ENCODE results near the gene U2SURP.

Gene U2SURP

GRCh38 chr3:143081844-143082778 is 80.7 kb downstream of the U2SURP start:
- Mint-ChIP-seq H3K4me3 (no peak overlapping the region), H3K27ac (no peak overlapping the region), H3K9me3 (no peaks in the 10 kb centered on the region), H3K27me3 (ENCODE audit: low read depth) (peaks cover 7% of the 10 kb centered on the region), H3K4me1 (ENCODE audit: low read depth) (peaks cover 4% of the 10 kb centered on the region), H3K36me3 (ENCODE audit: low read depth) (no peaks in the 10 kb centered on the region)
- no peak for DNase-seq (ENCODE audit: low spot score)

GRCh38 chr3:143083781-143084180 is 82.4 kb downstream of the U2SURP start:
- H3K36me3 Mint-ChIP-seq (ENCODE audit: low read depth), result no peaks in the 10 kb centered on the region
- peaks cover 7% of the 10 kb centered on the region for H3K27me3 Mint-ChIP-seq (ENCODE audit: low read depth)
- H3K4me3 Mint-ChIP-seq, result no peak overlapping the region
- H3K9me3 Mint-ChIP-seq, result no peaks in the 10 kb centered on the region
- H3K4me1 Mint-ChIP-seq (ENCODE audit: low read depth), result peaks cover 4% of the 10 kb centered on the region
- no peak for DNase-seq (ENCODE audit: low spot score)
- H3K27ac Mint-ChIP-seq, result no peak overlapping the region

- H3K4me3 Mint-ChIP-seq, result no peak overlapping the region
- H3K27ac Mint-ChIP-seq, result no peak overlapping the region
- peaks cover 6% of the 10 kb centered on the region for H3K27me3 Mint-ChIP-seq (ENCODE audit: low read depth)
- no peaks in the 10 kb centered on the region for H3K9me3 Mint-ChIP-seq
- peaks cover 4% of the 10 kb centered on the region for H3K4me1 Mint-ChIP-seq (ENCODE audit: low read depth)
- H3K36me3 Mint-ChIP-seq (ENCODE audit: low read depth), result no peaks in the 10 kb centered on the region
- no peak for DNase-seq (ENCODE audit: low spot score)
Measured at GRCh38 chr3:143084856-143085731, 83.7 kb downstream of the U2SURP start.

- Mint-ChIP-seq H3K4me1 (ENCODE audit: low read depth) (no peaks in the 10 kb centered on the region), H3K27me3 (ENCODE audit: low read depth) (no peaks in the 10 kb centered on the region), H3K36me3 (ENCODE audit: low read depth) (no peaks in the 10 kb centered on the region), H3K9me3 (no peaks in the 10 kb centered on the region), H3K27ac (peak overlapping the region; percentile 7), H3K4me3 (no peak overlapping the region)
- no peak for DNase-seq (ENCODE audit: low spot score)
Measured at GRCh38 chr3:143088835-143089234, 87.5 kb downstream of the U2SURP start.

DNA sequence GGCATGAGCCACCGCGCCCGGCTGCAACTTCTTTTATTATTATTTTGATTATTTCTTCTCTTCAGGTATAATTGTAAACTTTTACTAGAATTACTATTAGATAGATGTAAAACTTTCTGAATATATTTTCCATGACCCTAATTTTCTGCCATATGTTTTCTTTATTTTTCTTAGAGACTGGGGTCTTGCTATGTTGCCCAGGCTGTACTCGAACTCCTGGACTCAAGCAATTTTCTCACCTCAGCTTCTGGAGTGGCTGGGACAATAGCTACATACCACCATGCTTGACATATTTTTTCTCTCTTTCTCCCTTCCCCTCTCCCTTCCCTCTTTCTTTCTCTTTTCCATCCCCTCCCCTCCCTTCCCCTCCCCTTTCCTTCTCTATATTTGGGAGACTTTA is 88.6 kb downstream of the U2SURP start:
- Mint-ChIP-seq H3K36me3 (ENCODE audit: low read depth) (no peaks in the 10 kb centered on the region), H3K27ac (no peak overlapping the region), H3K9me3 (no peaks in the 10 kb centered on the region), H3K4me1 (ENCODE audit: low read depth) (no peaks in the 10 kb centered on the region), H3K4me3 (no peak overlapping the region), H3K27me3 (ENCODE audit: low read depth) (no peaks in the 10 kb centered on the region)
- DNase-seq (ENCODE audit: low spot score), result no peak

DNA sequence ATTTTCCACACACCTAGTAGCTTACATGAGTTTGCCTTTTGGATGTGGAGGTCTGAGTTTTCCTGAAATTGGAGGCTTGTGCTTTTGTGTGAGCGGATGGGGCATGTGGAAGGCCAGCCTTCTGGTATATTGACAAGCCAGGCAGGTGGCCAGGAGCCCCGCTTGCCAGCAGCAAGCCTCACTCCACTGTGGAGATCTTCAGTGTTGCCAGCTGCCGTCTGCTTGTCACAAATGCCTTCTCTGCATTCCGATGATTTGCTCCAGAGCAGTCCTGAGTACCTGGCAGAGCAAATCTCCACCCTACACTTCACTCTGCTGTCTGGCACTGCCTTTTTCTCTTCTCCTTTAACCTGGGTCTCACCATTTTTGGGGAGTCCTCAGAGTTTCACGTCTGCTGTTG is 89.1 kb downstream of the U2SURP start:
- Mint-ChIP-seq H3K4me1 (ENCODE audit: low read depth) (no peaks in the 10 kb centered on the region), H3K4me3 (no peak overlapping the region), H3K27ac (no peak overlapping the region), H3K27me3 (ENCODE audit: low read depth) (no peaks in the 10 kb centered on the region), H3K36me3 (ENCODE audit: low read depth) (no peaks in the 10 kb centered on the region), H3K9me3 (no peaks in the 10 kb centered on the region)
- DNase-seq (ENCODE audit: low spot score), result no peak

DNA sequence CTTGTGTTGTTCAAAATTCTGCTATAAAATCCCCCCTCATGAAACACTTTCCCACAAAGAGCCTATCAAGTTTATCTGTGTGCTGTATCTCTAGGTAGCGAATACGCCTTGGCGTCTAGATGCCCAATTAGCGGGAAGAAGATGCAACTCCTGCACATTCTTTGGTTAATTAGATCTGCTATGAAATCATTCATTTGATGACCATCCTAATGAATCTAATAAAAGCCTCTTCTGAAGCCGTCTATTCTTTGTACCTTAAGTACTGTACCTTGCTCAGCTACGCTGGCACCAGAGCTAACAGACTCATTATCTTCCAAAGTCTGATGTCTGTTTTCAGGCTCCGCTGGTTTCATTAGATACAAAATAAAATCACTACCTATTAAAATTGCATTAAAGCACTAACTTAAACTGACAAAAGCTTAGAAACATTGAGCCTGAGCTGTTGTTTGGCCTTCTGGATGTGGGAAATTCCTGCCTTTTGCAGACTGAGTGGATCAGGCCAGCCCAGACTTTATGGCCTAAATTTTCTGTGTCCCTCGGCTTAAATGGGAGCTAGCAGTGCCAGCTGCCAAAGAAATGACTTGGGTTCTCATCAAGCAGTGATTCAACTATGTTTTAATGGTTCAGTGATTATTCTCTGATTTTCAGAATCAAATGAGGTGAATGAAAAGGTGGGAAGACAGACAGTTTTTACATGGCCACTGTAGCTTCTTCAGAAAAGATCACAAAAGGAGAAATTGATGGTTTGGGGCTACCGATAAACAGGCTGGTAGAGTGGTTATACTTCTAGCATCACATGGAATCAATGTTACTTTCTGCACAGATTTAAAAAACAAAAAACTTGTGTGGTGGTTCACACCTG is 89.8 kb downstream of the U2SURP start:
- Mint-ChIP-seq H3K27me3 (ENCODE audit: low read depth) (no peaks in the 10 kb centered on the region), H3K9me3 (no peaks in the 10 kb centered on the region), H3K4me1 (ENCODE audit: low read depth) (no peaks in the 10 kb centered on the region), H3K4me3 (no peak overlapping the region), H3K27ac (no peak overlapping the region), H3K36me3 (ENCODE audit: low read depth) (no peaks in the 10 kb centered on the region)
- no peak for DNase-seq (ENCODE audit: low spot score)

DNA sequence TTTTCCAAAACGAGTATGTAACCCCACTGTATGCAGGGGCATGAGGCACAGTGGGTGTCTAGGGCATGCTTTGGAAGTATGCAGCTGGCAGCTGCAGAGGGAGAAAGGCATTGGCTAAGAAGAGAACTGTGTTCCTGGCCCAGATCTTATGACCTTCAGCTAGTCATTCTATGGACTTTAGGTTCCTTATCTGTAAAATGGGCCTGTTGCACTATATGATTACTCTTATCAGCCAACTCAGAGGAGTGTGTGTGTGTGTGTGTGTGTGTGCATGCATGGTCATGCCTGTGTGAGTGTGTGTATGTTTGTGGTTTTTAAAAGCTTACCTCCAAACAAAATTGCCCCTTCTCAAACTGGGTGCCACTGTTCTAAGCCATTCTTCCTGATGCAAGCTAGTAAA is 90.8 kb downstream of the U2SURP start:
- no peak for DNase-seq (ENCODE audit: low spot score)
- Mint-ChIP-seq H3K36me3 (ENCODE audit: low read depth) (no peaks in the 10 kb centered on the region), H3K4me1 (ENCODE audit: low read depth) (no peaks in the 10 kb centered on the region), H3K9me3 (peaks cover 6% of the 10 kb centered on the region), H3K27ac (no peak overlapping the region), H3K27me3 (ENCODE audit: low read depth) (no peaks in the 10 kb centered on the region), H3K4me3 (no peak overlapping the region)

GRCh38 chr3:143095813-143096212 is 94.4 kb downstream of the U2SURP start:
- Mint-ChIP-seq H3K27ac (no peak overlapping the region), H3K4me1 (ENCODE audit: low read depth) (no peaks in the 10 kb centered on the region), H3K27me3 (ENCODE audit: low read depth) (peaks cover 13% of the 10 kb centered on the region), H3K4me3 (no peak overlapping the region), H3K36me3 (ENCODE audit: low read depth) (no peaks in the 10 kb centered on the region), H3K9me3 (peaks cover 6% of the 10 kb centered on the region)
- DNase-seq (ENCODE audit: low spot score), result no peak

DNA sequence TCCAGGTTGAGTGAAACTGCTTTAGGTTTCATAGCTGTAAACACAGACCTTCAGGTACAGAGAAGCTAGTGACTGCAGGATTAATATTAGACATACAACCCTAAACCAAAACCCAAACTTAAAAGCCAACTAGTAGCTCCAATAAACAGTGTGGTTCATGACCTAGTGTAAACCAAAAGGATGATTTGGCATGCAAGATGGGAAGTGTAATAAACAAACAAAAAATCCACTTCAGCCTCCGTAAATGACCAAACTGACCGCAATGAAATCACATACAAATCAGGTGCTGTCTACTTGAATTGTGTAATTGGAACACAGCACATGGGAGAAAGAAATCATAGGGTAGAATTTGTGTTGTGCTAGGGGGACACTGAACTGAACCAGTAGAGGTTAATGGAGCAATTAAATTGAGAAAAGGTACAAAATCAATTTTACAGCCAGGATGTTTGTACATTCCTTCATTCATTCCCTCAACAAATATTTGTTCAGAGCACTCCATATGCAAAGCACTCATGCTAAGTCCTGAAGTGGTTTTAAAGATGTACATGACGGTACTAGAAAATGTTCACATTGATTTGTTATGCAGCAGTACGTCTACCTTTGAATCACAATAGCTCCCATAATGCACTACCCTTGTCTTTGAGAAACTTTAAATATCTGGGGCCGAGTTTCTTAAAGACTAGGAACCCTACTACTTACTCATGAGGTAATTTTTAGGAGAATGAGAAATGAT is 96.8 kb downstream of the U2SURP start:
- H3K4me1 Mint-ChIP-seq (ENCODE audit: low read depth), result no peaks in the 10 kb centered on the region
- no peak for DNase-seq (ENCODE audit: low spot score)
- peaks cover 17% of the 10 kb centered on the region for H3K27me3 Mint-ChIP-seq (ENCODE audit: low read depth)
- no peak overlapping the region for H3K27ac Mint-ChIP-seq
- H3K4me3 Mint-ChIP-seq, result no peak overlapping the region
- H3K36me3 Mint-ChIP-seq (ENCODE audit: low read depth), result no peaks in the 10 kb centered on the region
- H3K9me3 Mint-ChIP-seq, result peaks cover 6% of the 10 kb centered on the region

GRCh38 chr3:143099210-143099609 is 97.8 kb downstream of the U2SURP start:
- peaks cover 12% of the 10 kb centered on the region for H3K9me3 Mint-ChIP-seq
- DNase-seq (ENCODE audit: low spot score), result no peak
- no peak overlapping the region for H3K27ac Mint-ChIP-seq

GRCh38 chr3:143099690-143100089 is 98.3 kb downstream of the U2SURP start:
- peaks cover 19% of the 10 kb centered on the region for H3K27me3 Mint-ChIP-seq (ENCODE audit: low read depth)
- no peaks in the 10 kb centered on the region for H3K4me1 Mint-ChIP-seq (ENCODE audit: low read depth)
- no peak for DNase-seq (ENCODE audit: low spot score)

More at GRCh38 chr3:143099210-143099609, 97.8 kb downstream of the U2SURP start:
- Mint-ChIP-seq H3K27me3 (ENCODE audit: low read depth) (peaks cover 19% of the 10 kb centered on the region), H3K4me1 (ENCODE audit: low read depth) (no peaks in the 10 kb centered on the region), H3K36me3 (ENCODE audit: low read depth) (no peaks in the 10 kb centered on the region), H3K4me3 (no peak overlapping the region)

GRCh38 chr3:143100451-143100850 is 99.1 kb downstream of the U2SURP start:
- Mint-ChIP-seq H3K27me3 (ENCODE audit: low read depth) (peaks cover 19% of the 10 kb centered on the region), H3K27ac (no peak overlapping the region), H3K9me3 (peaks cover 25% of the 10 kb centered on the region), H3K36me3 (ENCODE audit: low read depth) (no peaks in the 10 kb centered on the region), H3K4me3 (no peak overlapping the region), H3K4me1 (ENCODE audit: low read depth) (no peaks in the 10 kb centered on the region)
- DNase-seq (ENCODE audit: low spot score), result no peak

More at GRCh38 chr3:143099690-143100089, 98.3 kb downstream of the U2SURP start:
- peaks cover 17% of the 10 kb centered on the region for H3K9me3 Mint-ChIP-seq
- no peak overlapping the region for H3K27ac Mint-ChIP-seq
- H3K36me3 Mint-ChIP-seq (ENCODE audit: low read depth), result no peaks in the 10 kb centered on the region
- no peak overlapping the region for H3K4me3 Mint-ChIP-seq

Data from T-helper 2 cell treated with Interferon-gamma antibody and Interleukin-4, amounts not matched to agents 5 μg/mL and 100 μg/mL, for 36 hours (primary cell).